GM18508 (cell line): ENCODE results near the gene ITGB6.

Experiments
- ATAC-seq: cut with Tn5 transposase; IDR thresholded peaks from one replicate; pipeline ENCODE4 v1.9.1; 2021; ENCODE audit warnings: moderate number of reproducible peaks; ENCODE audit not compliant: insufficient read depth, unreplicated experiment

ITGB6 gene

DNA sequence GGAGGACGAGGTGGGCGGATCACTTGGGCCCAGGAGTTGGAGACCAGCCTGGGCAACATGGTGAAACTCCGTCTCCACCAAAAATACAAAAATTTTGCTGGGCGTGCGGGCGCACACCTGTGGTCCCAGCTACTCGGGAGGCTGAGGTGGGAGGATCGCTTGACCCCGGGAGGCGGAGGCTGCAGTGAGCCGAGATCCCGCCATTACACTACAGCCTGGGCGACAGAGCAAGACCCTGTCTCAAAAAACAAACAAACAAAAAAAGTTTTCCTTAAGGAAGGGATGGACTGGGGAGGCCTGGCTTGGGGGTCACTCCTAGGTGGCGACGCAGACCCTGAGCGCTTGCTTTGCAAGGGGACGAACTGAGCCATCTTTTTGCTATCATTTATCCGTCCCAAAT lies 138.5 kb downstream of the ITGB6 start:
- ATAC-seq: no peak

- no peak for ATAC-seq
These were observed 139.8 kb downstream of the ITGB6 start for GRCh38 chr2:160060297-160060696.

DNA sequence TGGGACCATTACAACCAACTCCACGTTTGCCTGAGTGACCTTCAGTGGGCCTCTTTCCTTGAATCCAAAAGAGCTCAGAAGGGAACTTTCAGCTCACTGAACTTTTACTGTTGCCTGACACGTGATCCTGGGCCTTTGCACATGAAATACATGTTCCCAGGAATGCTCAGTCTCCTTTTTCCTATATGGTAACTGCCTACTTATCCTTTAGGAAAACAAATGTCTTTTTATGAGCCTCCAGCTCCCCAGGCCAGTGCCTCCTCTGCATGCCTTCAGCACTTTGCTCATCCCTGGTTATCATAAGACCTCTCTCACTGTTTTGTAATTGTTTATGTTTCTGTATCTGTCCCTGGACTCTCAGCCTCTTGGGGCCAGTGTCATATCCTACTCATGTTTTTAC lies 142.7 kb downstream of the ITGB6 start:
- no peak for ATAC-seq

- ATAC-seq: no peak
These were observed 144.4 kb downstream of the ITGB6 start for GRCh38 chr2:160055726-160056108.

- no peak for ATAC-seq
These were observed 144.9 kb downstream of the ITGB6 start for GRCh38 chr2:160054984-160055725.

DNA sequence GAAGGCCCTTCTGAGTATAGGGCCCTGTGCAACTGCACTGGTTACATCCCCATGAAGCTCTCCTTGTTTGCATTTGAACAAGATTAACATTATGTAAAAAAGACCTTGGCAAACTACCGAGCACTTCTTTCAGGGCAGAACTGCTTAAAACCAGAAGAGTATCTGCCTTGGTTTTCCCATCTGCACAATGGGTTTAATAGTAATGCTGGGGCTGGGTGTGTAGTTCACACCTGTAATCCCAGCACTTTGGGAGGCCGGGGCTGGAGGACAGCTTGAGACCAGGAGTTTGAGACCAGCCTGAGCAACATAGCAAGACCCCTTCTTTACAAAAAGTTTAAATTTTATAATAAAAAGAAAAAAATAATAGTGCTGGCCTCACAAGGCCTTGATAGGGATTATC lies 146.1 kb downstream of the ITGB6 start:
- ATAC-seq: no peak

DNA sequence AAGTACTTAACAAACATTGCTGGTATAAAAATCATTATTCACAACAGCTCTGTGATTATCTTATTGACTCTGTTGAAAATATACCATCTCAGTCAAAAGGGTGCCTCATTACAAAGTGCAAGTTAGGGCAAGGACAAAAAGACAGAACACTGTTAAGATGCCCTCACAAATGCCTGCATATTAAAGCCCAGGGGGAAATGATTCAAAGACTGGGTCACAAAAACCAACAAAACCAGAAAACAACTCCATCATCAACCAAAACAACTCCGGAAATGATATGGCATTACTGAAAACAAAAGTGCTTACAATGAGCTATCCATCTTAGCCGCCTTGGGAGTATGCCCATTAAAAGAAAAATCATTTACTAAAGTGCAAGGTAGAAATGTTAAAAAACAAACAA lies 147.5 kb downstream of the ITGB6 start:
- no peak for ATAC-seq

GRCh38 chr2:160051371-160051800 lies 148.7 kb downstream of the ITGB6 start:
- no peak for ATAC-seq

DNA sequence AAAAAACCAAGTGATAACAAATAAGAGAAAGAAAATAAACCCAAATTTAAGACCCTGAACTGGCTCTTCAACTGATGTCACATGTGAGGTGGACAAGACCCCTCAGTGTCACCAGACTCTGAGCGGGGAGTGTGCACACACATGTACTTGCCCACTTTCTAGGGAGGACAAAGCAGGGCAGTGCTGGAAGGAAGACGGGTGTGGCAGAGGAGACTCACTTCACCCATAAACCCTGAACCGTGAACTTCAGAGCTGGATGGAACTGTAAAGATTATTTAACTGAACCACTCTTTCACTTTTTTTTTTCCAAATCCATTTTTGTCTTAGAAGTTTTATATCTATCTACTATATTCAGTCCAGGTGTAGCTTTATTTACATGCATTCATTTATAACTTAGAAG lies 149.9 kb downstream of the ITGB6 start:
- ATAC-seq: no peak
